Body of pancreas (tissue), 4 donors: Measurements from ENCODE around the gene KRT84. TPM values are rescaled to one million over a fixed set of nuclear protein-coding genes. Genes with fewer than 3 reads are reported as not detected.
"Not testable (repeated sequence)": the region's sequence is repeated elsewhere in the genome, so short reads cannot be mapped to it uniquely, and the experiment has no call there.

ENCODE experiments used
- ATAC-seq: fragments of 150-250 bp; one replicate; pipeline ENCODE4 v1.9.1; 2016
- DNase-seq, 4 donors: peaks; one replicate each; pipeline ENCODE4 v3.0.0-alpha.2; 2019
- H3K27ac ChIP-seq, 4 donors: fragments of 200-600 bp; sonication (generic); 1 replicate in 3 of 4; 2 replicates in 1 of 4; pipeline versions ENCODE4 v1.5.1 to v1.6.1; 2016 to 2019; ENCODE audit warnings: mild to moderate bottlenecking in 1 of 4, mixed read lengths in 1 of 4, moderate library complexity in 1 of 4
- H3K27me3 ChIP-seq, 2 donors: fragments of 200-600 bp; sonication (generic); one replicate each; pipeline ENCODE4 v1.6.0; 2016; ENCODE audit warnings: mild to moderate bottlenecking in 1 of 2
- H3K36me3 ChIP-seq, 2 donors: fragments of 200-600 bp; sonication (generic); replicated peaks in 1 of 2; 2 replicates each; pipeline ENCODE4 v1.5.1; 2016; ENCODE audit warnings: low read depth in 2 of 2; ENCODE audit not compliant: insufficient read depth in 1 of 2
- H3K4me1 ChIP-seq: fragments of 200-600 bp; sonication (generic); one replicate; pipeline ENCODE4 v1.6.0; 2016
- H3K4me3 ChIP-seq, 2 donors: fragments of 200-600 bp; sonication (generic); 1 replicate in 1 of 2; 2 replicates in 1 of 2; pipeline ENCODE4 v1.5.1; 2016 to 2019
- H3K9me3 ChIP-seq, 3 donors: fragments of 200-600 bp; sonication (generic); 1 replicate in 2 of 3; 2 replicates in 1 of 3; pipeline ENCODE4 v1.5.1; 2016
- CTCF ChIP-seq, 7 experiments: fragments of 450-650 bp in 4 of 7; fragments of 200-600 bp in 3 of 7; sonication (generic) in 3 of 7; IDR thresholded peaks; one replicate each; pipeline ENCODE4 v1.5.1; 2016 to 2019; ENCODE audit warnings: antibody characterized with exemption in 7 of 7
- POLR2A ChIP-seq, 3 donors: fragments of 450-650 bp; IDR thresholded peaks; one replicate each; pipeline ENCODE4 v1.6.1; 2016; ENCODE audit warnings: antibody characterized with exemption in 3 of 3, mild to moderate bottlenecking in 2 of 3
- WGBS, 2 donors: methylation state at CpG; one replicate each; pipeline ENCODE4 v1.1.5; 2017; 5-methylcytosine and 5-hydroxymethylcytosine counted together
- intact Hi-C: fragments of 100-400 bp; cut with DNase I; formaldehyde crosslinking; loops from one replicate; pipeline ENCODE4 v1.15.1; 2023
- total RNA-seq, 2 donors: library from RNA; depleted of rRNA; stranded (reverse); fragments of >200 nt; gene quantifications; one replicate each; pipeline ENCODE4 v1.1.0, GENCODE V29; 2016

KRT84 gene
- total RNA-seq, 2 donors from 2014 or later: not detected

GRCh38 chr12:52413782-52414345, 28.4 kb upstream of the KRT84 start:
- DNase-seq: no peak
- WGBS, 2 donors: 40 to 45% methylated on average over 2 to 8 of the region's 8 CpGs
- intact Hi-C loops: no loop called here
- no peak overlapping the region for H3K4me3 ChIP-seq
- no peak overlapping the region for H3K27ac ChIP-seq
- H3K27me3 ChIP-seq: no peaks in the 10 kb centered on the region
- H3K4me1 ChIP-seq: no peaks in the 10 kb centered on the region
- H3K9me3 ChIP-seq: no peaks in the 10 kb centered on the region
- ATAC-seq: no peak
- H3K36me3 ChIP-seq: no peaks in the 10 kb centered on the region
- TF ChIP-seq CTCF (IDR thresholded peaks at IDR 0.05): no peak
- no peak for TF ChIP-seq POLR2A (IDR thresholded peaks at IDR 0.05)

GRCh38 chr12:52413202-52413601, 27.8 kb upstream of the KRT84 start:
- intact Hi-C loops: no loop called here
- no peaks in the 10 kb centered on the region for H3K27me3 ChIP-seq
- WGBS, 2 donors: 53 to 63% methylated on average over 4 of the region's 4 CpGs

GRCh38 chr12:52411815-52412214, 26.4 kb upstream of the KRT84 start:
- no peaks in the 10 kb centered on the region for H3K27me3 ChIP-seq
- no peak overlapping the region for H3K27ac ChIP-seq
- H3K4me3 ChIP-seq: no peak overlapping the region
- WGBS, 2 donors: 92 to 97% methylated on average over 9 of the region's 10 CpGs
- no peak for ATAC-seq
- TF ChIP-seq POLR2A (IDR thresholded peaks at IDR 0.05) (no peak), CTCF (IDR thresholded peaks at IDR 0.05) (no peak)
- no peaks in the 10 kb centered on the region for H3K9me3 ChIP-seq
- no peak for DNase-seq
- no peaks in the 10 kb centered on the region for H3K4me1 ChIP-seq
- intact Hi-C loops: no loop called here
- no peaks in the 10 kb centered on the region for H3K36me3 ChIP-seq

More at GRCh38 chr12:52413202-52413601, 27.8 kb upstream of the KRT84 start:
- ATAC-seq (no peak), DNase-seq (no peak)
- no peak for TF ChIP-seq POLR2A (IDR thresholded peaks at IDR 0.05)
- no peak for TF ChIP-seq CTCF (IDR thresholded peaks at IDR 0.05)
- Histone ChIP-seq H3K27ac (no peak overlapping the region), H3K36me3 (no peaks in the 10 kb centered on the region), H3K9me3 (no peaks in the 10 kb centered on the region), H3K4me1 (no peaks in the 10 kb centered on the region), H3K4me3 (no peak overlapping the region)

GRCh38 chr12:52410589-52411248, 25.3 kb upstream of the KRT84 start:
- H3K4me1 ChIP-seq, intact Hi-C loops, H3K4me3 ChIP-seq, ATAC-seq, H3K27ac ChIP-seq, H3K36me3 ChIP-seq, DNase-seq, H3K27me3 ChIP-seq, H3K9me3 ChIP-seq: not testable (repeated sequence)
- no CpG with 5 or more reads among the region's 1 CpG for WGBS, 2 donors

- WGBS, 2 donors: 80 to 85% methylated on average over 2 to 5 of the region's 5 CpGs
- intact Hi-C loops: no loop called here
- TF ChIP-seq POLR2A (IDR thresholded peaks at IDR 0.05) (no peak), CTCF (IDR thresholded peaks at IDR 0.05) (no peak)
- H3K9me3 ChIP-seq: no peaks in the 10 kb centered on the region
- H3K4me1 ChIP-seq: no peaks in the 10 kb centered on the region
- no peak for ATAC-seq
- DNase-seq: no peak
- H3K4me3 ChIP-seq: no peak overlapping the region
- no peak overlapping the region for H3K27ac ChIP-seq
- H3K36me3 ChIP-seq: no peaks in the 10 kb centered on the region
- H3K27me3 ChIP-seq: no peaks in the 10 kb centered on the region
Measured at GRCh38 chr12:52407918-52408317, 22.5 kb upstream of the KRT84 start.
